Progenitor cell of endocrine pancreas (in vitro differentiated cells): ENCODE data around the gene STK32C. TPM values are rescaled to one million over a fixed set of nuclear protein-coding genes. Genes with fewer than 3 reads are reported as not detected.
"Not testable (repeated sequence)": the region's sequence is repeated elsewhere in the genome, so short reads cannot be mapped to it uniquely, and the experiment has no call there.

Experiments
- DNase-seq: peaks from one replicate; pipeline ENCODE4 v3.0.0; 2021; ENCODE audit warnings: low spot score; ENCODE audit not compliant: unreplicated experiment
- H3K27ac Mint-ChIP-seq: 2 replicates; pipeline ENCODE4 v1.8.0; 2021; ENCODE audit warnings: mild to moderate bottlenecking, moderate library complexity, mixed read lengths
- H3K27me3 Mint-ChIP-seq: 2 replicates; pipeline ENCODE4 v1.8.0; 2021; ENCODE audit warnings: mixed read lengths
- H3K36me3 Mint-ChIP-seq: 2 replicates; pipeline ENCODE4 v1.8.0; 2022; ENCODE audit warnings: mixed read lengths; ENCODE audit not compliant: insufficient read depth
- H3K4me1 Mint-ChIP-seq: 2 replicates; pipeline ENCODE4 v1.8.0; 2021; ENCODE audit warnings: low read depth, mixed read lengths
- H3K4me3 Mint-ChIP-seq: 2 replicates; pipeline ENCODE4 v1.8.0; 2021; ENCODE audit warnings: low read depth, mild to moderate bottlenecking, moderate library complexity, mixed read lengths
- H3K9me3 Mint-ChIP-seq: 2 replicates; pipeline ENCODE4 v1.8.0; 2021; ENCODE audit warnings: low read depth, mixed read lengths
- CTCF ChIP-seq: fragments of 200-600 bp; sonication (generic); IDR thresholded peaks from one replicate; pipeline ENCODE4 v1.5.0; 2021; ENCODE audit warnings: antibody characterized with exemption, mild to moderate bottlenecking; ENCODE audit not compliant: unreplicated experiment
- total RNA-seq: library from RNA; stranded (reverse); gene quantifications from 2 replicates; pipeline ENCODE4 v1.2.1, GENCODE V29; 2021

The STK32C gene
- total RNA-seq, 1 donor from 2014 or later, result 10.0 TPM

- peaks cover under 1% of the 10 kb centered on the region for H3K9me3 Mint-ChIP-seq
- H3K36me3 Mint-ChIP-seq, result no peaks in the 10 kb centered on the region
- DNase-seq, result no peak
- no peaks in the 10 kb centered on the region for H3K4me1 Mint-ChIP-seq
- TF ChIP-seq CTCF, result no peak
- no peaks in the 10 kb centered on the region for H3K27me3 Mint-ChIP-seq
- no peak overlapping the region for H3K27ac Mint-ChIP-seq
- no peak overlapping the region for H3K4me3 Mint-ChIP-seq
Observed at GRCh38 chr10:132223611-132224342, 84.0 kb downstream of the STK32C start.

GRCh38 chr10:132223156-132223590 lies 84.6 kb downstream of the STK32C start:
- Mint-ChIP-seq H3K9me3 (peaks cover 5% of the 10 kb centered on the region), H3K4me3 (no peak overlapping the region), H3K27me3 (no peaks in the 10 kb centered on the region), H3K36me3 (no peaks in the 10 kb centered on the region), H3K4me1 (no peaks in the 10 kb centered on the region), H3K27ac (no peak overlapping the region)
- TF ChIP-seq CTCF, result peak; percentile 88
- DNase-seq, result peak; percentile 70

- Mint-ChIP-seq H3K9me3 (peaks cover 6% of the 10 kb centered on the region), H3K4me1 (no peaks in the 10 kb centered on the region), H3K27me3 (no peaks in the 10 kb centered on the region), H3K36me3 (peaks cover under 1% of the 10 kb centered on the region), H3K4me3 (no peak overlapping the region), H3K27ac (no peak overlapping the region)
- no peak for TF ChIP-seq CTCF
- no peak for DNase-seq
Observed at GRCh38 chr10:132222726-132223125, 85.0 kb downstream of the STK32C start.

- H3K4me3 Mint-ChIP-seq, H3K27me3 Mint-ChIP-seq, H3K36me3 Mint-ChIP-seq, H3K27ac Mint-ChIP-seq, DNase-seq, H3K4me1 Mint-ChIP-seq: not testable (repeated sequence)
- H3K9me3 Mint-ChIP-seq, result peaks cover 11% of the 10 kb centered on the region
Observed at GRCh38 chr10:132220996-132221395, 86.8 kb downstream of the STK32C start.

GRCh38 chr10:132220061-132220460 lies 87.7 kb downstream of the STK32C start:
- Mint-ChIP-seq H3K27ac (no peak overlapping the region), H3K27me3 (no peaks in the 10 kb centered on the region), H3K36me3 (peaks cover 7% of the 10 kb centered on the region), H3K9me3 (peaks cover 16% of the 10 kb centered on the region), H3K4me3 (no peak overlapping the region), H3K4me1 (no peaks in the 10 kb centered on the region)
- no peak for DNase-seq
- TF ChIP-seq CTCF, result no peak

- DNase-seq, result no peak
- H3K36me3 Mint-ChIP-seq, result peaks cover 7% of the 10 kb centered on the region
- no peak overlapping the region for H3K4me3 Mint-ChIP-seq
- peak; percentile 21 for TF ChIP-seq CTCF
- H3K27ac Mint-ChIP-seq, result no peak overlapping the region
- no peaks in the 10 kb centered on the region for H3K27me3 Mint-ChIP-seq
- no peaks in the 10 kb centered on the region for H3K4me1 Mint-ChIP-seq
- peaks cover 18% of the 10 kb centered on the region for H3K9me3 Mint-ChIP-seq
Observed at GRCh38 chr10:132219486-132219885, 88.3 kb downstream of the STK32C start.

GRCh38 chr10:132216441-132216840 lies 91.3 kb downstream of the STK32C start:
- not testable (repeated sequence) for H3K4me3 Mint-ChIP-seq, H3K4me1 Mint-ChIP-seq, H3K27ac Mint-ChIP-seq, H3K27me3 Mint-ChIP-seq, DNase-seq
- Mint-ChIP-seq H3K9me3 (peaks cover 27% of the 10 kb centered on the region), H3K36me3 (peaks cover 11% of the 10 kb centered on the region)
